Epidermal melanocyte (primary cell): Measurements from ENCODE around the gene PRELID1.
A peak's percentile ranks its signal among the peaks of the same experiment; 100 is the strongest.
"Not testable (repeated sequence)": the region's sequence is repeated elsewhere in the genome, so short reads cannot be mapped to it uniquely, and the experiment has no call there.

ENCODE experiments used
- DNase-seq: peaks from one replicate; pipeline ENCODE4 v3.0.0; 2011; ENCODE audit warnings: low spot score; ENCODE audit not compliant: insufficient read length

Gene PRELID1

DNA sequence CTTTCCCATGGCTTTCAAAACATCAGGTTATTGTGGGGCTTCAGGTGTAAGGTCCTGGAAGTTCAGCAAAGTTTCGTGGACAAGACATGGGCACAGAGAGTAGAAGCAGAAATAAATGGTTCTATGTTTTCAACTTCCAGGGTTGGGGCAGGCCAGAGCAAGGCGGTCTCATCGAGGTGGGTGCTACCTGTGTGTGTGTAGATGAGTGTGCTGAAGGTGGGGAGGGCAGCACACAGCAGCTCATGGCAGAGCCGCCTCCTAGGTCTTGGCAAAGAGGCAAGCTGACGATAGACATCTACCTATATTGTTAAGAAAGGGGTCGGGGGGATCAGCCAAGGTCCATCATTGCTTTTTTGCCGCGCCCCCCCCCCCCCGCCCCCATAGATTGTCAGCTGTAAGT, 3.9 kb upstream of the PRELID1 start:
- DNase-seq: no peak

DNA sequence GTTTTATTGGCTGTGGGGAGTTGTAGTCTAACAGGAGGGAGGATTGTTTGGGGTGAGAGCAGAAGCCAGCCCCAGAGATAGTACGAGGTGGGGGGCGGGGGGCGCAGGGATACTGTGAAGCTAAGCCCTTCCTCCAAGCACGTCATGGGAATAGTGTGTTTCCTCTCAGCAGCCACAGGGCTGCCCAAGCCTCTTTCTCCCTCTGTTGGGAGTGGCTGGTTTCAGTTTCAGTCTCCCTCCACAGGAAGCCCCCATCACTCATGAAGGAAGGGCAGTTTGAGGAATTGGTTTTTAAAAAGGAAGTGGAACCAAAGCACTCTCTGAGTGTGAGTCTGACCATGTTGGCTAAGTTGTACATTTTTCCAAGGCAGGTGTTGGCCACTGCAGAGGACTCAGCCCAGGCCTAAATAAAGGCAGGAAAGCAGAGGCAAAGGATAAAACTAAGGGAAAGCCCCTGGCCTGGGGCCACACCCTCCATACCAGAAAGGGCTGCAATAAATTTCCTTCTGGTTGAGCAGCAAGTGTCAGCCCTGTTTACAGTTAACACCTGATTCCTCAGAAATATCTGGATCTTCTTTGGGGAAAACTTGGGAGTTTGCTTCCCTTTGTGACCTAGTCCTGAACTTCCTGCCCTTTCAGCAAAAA, 3.2 kb upstream of the PRELID1 start:
- no peak for DNase-seq

DNA sequence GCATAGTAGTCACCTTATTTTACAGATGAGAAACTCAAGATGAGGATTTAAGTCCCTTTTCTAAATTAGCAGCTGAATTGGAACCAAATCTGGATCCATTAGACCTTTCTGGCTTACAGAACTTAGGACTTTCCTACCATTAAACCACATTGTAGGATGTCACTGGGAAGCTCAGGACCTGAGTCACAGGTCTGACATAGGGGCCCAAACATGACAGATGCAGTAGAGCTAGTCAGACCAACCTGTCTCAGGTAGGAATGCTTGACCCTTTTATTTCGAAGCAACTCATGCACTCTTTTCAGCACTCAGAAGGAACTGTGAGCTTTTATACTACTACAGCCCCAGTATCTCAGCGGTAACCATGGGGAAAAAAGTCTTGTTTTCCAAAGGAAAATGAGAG, 2.6 kb upstream of the PRELID1 start:
- DNase-seq: no peak

DNA sequence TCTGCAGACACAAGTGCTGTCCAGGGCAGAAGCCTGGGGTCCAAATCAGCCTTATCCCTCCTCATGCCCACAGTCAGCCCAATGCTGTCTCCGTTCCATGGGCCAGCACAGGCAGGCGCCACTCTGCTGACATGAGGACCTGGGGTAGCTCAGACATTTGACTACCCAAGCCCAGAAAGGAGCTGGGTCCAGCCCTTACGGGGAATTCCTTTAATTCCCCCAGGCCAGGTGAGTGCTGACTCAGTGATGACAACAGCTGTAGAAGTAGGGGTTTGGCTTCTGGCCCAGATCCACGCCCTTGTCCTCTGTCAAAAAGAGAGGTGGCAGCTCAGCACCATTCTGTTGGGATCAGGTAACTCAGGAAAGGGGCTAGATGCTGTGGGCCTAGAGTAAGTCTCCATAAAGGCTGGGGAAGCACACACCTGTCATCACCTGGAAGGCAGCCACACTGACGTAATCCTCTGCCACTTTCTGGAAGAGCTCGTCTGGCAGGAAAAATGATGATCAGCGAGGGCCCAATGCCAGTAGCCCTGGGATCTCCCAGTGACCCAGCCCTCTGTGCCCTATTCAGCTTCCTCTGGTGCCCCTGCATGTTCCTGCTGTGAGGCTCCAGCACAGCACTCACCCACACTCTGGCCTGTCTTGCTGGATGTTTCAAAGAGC, 2.0 kb upstream of the PRELID1 start:
- DNase-seq: no peak

DNA sequence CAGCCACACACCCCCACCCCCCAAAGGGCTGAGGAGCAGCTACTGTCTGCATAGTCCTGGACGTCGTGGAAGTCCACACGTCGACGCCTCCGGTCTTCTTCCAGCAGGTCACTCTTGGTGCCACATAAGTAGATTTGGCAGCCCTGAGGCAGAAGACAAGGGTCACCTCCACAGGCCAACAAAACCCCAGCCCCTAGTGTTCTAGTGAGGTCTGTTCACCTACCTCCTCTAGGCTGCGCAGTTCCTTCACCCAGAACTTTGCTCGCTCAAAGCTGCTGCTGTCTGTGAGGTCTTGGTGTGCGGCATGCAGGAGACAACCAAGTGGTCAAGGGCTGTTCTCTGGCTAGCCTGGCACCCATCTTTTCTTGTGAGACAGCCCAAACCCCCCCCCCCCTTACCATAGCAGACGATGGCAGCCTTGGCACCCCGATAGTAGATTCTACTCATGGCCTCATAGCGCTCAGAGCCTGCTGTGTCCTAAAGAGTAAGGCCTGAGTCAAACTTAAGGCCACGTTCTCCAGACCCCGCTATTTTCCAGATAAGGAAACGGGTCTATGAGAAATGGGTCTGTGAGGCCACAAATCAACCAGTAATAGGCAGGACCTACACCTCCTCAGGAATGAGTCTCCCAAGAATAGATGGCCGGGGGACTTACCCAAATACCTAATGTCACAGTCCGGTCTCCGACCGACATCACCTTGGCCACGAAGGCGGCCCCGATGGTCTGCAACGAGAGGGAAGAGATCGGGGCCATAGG, 1.1 kb upstream of the PRELID1 start:
- DNase-seq: no peak

DNA sequence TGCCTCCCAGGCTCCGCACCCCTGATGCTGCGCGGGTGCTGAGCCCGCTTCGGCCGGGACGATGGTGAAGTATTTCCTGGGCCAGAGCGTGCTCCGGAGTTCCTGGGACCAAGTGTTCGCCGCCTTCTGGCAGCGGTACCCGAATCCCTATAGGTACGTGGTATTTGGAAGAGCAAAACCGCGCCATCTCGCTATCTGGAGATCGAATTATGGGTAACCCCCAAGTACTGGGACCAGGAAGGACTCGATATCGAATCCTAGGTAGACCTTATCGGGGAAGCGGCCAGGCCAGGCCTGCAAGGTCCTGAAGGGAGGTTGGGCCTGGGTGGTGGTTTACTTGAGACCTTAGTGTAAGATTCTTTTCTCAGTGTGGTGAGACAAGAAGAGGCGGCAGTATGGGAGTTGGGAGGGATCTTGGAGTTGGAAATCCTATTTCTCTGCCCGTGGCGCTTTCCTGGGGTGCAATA, 359 bp downstream of the PRELID1 start:
- DNase-seq: no peak

DNA sequence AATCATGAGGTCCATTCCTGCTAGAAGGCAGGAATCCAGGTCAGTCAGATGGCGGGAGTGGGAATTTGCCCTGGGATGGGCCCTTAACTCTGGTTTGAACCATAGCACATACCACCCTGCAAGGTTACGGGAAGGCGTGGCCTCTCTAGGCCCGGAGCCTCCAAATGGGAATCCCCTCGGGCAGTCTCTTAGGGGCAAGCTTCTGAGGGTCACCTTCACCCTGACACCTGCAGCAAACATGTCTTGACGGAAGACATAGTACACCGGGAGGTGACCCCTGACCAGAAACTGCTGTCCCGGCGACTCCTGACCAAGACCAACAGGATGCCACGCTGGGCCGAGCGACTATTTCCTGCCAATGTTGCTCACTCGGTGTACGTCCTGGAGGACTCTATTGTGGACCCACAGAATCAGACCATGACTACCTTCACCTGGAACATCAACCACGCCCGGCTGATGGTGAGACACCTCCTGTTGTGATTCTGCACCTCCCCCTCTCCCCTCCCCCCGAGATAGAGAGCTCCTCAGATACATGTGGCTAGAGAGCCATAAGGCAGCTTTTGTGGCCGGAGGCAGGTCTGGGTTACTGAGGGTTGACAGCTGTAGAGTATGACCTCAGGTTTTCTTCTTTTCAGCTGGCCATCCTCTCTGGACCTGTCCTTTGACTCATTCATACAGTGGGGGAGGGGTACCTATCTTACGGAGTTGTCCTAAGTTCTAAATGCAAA, 957 bp downstream of the PRELID1 start:
- DNase-seq: no peak

DNA sequence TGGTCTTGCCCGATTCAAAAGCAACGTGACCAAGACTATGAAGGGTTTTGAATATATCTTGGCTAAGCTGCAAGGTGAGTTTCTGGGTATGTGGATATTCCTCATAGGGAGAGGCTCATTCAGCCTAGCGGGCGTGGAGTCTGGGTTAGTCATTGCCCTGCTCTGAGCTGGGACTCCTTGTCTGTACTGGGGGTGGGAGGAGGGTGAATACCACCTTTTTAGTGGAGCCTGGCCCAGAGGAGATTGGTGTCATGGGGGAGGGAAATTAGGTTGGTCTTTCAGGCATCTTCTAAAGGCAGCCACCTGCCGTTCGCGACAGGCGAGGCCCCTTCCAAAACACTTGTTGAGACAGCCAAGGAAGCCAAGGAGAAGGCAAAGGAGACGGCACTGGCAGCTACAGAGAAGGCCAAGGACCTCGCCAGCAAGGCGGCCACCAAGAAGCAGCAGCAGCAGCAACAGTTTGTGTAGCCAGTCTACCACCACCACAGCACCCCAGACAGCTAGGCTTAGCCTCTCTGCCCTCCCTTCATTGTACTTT, 2.6 kb downstream of the PRELID1 start:
- not testable (repeated sequence) for DNase-seq

DNA sequence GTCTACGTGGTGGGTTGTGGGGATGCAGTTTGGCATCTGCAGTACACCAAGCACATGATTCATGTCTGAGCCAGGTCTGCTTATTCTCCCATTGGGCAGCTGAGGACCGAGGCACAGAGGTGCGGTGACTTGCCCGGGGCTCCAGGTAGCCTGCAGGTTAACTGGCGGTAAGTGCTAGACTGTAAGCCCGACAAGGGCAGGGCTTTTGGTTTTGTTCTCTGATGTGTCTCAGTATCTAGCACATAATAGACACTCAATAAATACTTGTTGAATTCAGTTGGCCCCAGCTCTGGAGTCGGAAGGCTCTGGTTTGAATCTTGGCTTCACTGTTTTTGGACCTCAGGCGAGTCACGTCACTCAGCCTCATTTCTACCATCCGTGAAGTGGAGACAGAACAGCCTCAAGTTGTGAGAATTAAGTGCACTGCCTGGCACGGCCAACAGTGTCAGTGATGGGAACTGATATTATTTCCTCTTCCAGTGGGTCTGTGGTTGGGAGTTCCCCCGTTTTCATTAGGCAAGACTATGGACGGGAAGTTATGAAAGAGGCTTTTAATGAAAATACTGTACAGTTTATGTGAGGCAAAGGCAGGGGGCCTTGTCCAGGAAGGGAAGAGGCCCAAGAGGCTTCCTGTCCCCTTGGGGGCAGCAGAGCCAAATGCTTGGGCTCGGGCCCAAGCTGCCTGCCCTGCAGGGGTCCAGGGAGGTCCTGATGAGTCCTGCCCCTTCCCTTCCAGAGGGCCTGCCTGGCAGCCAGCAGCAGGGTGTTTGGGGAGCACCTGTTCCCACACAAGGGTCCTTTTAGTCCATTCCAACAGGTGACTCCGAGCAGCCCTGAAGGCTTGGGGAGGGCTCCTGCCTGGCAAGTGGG, 3.3 kb downstream of the PRELID1 start:
- no peak for DNase-seq

DNA sequence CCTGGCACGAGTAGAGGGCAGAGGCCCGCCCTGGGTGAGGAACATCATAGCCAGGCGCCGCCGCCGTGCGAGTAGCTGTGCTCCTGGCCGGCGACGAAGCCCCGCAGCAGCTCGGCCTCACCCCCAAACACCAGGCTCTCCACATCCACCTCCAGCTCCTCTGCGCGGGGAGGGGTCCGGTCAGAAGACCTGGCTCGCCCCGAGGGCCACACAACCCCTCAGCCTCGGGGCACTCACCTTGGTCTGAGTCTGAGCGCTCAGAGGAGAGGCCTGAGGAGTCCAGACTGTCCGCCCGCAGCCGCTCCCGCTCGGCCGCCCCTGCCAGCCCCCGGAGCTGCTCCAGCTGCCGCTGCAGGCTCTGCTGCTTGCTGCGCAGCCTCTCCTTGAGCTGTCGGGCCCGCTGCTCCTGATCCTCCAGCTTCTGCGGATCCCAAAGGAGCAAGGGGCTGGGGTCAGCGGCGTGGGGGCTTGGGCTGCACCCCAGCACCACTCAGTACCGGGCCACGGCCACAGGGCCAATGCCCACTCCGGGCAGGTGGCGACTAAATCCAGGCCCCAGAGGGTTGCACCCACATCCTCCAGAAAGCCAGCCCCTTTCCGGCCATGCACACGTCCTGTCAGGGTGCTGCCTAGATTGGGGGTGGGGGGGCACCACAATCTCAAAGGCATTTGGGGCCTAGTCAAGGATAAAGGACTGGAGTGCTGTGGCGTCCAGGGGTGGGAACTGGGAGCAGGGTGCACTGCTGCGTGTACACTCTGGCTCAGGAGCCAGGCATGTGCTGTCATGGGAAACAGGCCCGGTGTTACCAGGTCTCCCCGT, 4.2 kb downstream of the PRELID1 start:
- DNase-seq: no peak

DNA sequence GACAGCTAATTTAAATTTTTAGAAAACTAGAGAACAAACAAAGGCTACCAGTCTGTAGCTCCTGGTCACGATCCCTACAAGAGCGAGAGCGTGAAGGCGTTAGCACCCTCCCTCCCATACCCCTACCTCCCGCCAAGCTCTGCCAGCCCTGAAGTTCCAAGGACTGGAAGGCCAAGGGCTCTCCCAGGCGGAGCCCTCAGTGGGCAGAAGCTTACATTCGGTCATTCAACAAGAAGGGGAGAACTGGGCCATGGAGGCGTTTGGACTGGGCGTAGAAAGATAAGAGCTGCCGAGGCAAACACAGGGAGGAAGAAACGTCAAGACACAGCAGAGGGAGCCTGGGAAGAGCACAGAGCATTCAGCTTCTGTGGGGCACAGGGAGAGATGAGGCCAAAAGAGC, 5.1 kb downstream of the PRELID1 start:
- no peak for DNase-seq

DNA sequence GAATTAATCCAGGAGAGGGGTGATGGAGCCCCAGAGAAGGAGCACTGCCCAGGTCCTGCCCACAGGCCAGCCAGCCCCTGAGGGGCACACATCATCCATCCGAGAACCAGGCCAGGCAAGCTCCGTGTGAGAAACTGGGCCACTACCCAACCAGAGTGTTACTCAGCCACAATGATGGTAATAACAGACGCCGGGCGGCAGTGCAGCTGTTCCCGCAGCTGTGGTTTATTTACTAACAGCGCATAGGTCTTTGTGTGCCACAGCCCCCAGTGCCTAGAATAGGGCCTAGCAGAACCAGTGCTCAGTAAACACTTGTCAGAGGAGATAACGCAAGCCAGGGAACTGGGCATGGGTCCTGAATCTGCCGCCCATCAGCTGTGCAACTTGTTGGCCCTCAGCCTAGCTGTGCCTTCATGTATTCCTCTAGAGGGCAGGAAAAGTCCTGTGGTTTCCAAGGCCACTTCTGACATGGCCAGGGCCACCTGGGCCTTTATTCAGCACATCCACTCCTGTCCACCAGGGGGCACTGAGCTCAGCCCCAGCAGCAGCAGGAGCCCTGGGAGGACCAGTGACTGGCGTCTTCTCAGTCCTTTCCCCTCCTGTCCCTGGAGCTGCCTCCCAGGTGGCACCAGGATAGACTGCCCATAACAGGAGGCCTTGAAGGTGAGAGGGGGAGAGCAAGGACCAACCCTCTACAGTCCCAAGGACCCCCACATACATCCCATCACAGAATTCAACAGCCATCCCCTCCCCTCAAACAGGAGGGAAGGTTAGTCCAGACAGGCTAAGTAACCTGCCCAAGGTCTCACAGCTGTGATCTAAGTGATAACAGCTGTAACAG, 6.0 kb downstream of the PRELID1 start:
- peak; percentile 53 for DNase-seq

DNA sequence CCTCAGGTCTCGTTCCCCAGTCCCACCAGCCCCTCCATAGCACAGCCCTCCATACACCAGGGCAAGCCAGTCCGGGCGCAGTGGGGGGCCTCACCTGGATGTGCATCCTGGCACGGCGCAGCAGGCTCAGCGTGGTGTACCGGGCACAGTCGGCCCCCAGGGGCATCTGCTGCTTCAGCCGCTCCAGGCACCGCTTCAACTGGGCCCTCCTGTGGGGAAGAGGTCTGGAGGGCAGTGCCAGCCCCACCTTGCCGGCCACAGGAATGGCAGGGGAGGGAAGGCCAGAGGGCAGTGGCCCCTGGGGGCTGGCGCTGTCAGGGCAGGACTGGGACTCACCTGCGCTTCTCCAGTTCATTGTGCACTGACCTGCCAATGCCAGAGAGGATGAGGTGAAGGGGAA, 6.7 kb downstream of the PRELID1 start:
- DNase-seq: no peak

DNA sequence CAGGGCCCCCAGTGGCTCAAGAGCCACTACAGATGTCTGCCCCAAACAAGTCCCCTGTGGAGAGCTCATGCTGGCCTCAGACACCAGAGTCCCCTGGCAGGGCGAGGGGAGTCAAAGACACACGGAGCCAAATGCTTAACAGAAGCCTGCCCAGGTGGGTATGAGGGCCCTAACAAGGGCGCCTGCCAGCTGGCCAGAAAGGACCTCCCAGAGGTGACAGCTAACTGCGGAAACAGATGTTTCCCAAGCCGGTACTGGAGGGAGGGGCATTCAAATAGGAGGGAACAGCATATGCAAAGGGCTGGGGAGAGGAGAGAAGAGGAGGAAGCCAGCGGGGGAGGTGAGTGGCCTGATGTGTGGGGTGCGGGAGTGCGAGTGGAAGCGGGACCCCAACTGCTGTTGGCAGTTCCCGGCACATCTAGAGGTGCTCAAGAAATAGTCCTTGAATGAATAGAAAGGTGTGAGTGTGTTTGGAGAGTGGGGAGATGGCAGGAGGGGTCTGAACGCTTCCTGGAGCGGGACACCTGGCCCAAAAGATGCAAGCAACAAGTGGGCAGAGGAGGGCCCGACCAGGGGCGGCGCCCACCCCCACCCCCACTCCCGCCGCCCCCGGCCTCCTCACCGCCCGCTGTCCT, 7.3 kb downstream of the PRELID1 start:
- DNase-seq: no peak

DNA sequence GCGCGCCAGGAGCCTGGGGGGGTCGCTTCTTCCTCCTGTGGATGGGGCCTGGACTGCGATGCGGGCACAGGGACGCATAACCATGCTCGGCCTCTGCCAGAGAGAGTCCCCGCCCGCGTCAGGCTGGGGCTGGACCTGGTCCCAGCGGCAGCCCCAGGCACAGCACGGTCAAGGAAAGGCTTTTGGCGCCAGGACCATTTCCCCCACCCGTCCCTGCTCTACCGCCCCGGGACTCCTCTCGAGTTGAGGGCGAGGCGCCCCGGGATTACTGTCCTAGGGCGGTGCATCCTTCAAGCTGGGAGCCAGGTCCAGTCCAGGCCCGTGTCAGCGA, 7.8 kb downstream of the PRELID1 start:
- no peak for DNase-seq

DNA sequence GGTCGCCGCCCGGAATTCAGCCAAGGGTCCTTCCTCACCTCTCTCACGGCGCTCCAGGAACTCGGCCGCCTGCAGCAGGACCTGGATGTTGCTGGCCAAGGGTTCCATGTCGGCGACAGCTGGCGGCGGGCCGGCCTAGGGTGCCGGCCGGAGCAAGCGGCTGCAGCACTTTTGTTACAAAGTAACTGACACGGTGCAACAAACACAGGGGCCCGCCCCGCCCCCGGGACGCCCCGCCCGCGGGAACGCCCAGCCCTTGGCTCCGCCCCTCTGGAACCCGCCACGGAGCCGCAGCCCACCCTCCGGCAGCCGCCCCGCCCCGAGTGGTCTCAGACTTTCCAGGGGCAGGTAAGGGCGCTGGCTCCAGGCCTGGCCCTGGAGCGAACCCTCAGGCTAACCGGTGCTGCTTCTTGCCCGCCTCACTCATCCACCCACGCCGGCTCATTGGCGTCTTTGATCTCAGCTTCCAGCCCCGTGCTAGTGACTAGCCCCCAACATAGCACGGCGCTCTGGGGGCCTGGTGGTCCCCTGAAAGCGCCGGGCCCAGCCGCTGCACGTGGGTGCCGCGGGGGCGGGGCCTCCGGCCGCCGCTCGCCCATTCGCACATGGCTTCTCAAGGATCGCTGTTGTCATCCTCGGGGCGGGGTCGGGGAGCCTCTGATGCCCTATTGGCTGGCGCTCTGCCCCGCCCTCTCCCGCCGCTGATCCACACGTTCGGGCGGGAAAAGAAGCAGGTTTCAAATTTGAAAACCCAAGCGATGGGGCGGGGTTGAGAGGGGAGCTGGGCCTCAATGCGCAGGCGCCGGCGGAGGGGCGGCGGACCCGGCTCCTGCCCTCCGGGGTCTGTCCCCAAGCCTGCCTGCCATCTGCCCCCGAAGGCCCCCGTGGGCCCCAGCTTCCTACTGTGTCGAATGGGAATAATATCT, 8.4 kb downstream of the PRELID1 start, which contains the start of gene MXD3:
TSS of gene MXD3 (minus strand) at position 176 of the 926 bp plus-strand sequence. CDS start at position 108, 68 bp downstream.
- peak; percentile 97 for DNase-seq

DNA sequence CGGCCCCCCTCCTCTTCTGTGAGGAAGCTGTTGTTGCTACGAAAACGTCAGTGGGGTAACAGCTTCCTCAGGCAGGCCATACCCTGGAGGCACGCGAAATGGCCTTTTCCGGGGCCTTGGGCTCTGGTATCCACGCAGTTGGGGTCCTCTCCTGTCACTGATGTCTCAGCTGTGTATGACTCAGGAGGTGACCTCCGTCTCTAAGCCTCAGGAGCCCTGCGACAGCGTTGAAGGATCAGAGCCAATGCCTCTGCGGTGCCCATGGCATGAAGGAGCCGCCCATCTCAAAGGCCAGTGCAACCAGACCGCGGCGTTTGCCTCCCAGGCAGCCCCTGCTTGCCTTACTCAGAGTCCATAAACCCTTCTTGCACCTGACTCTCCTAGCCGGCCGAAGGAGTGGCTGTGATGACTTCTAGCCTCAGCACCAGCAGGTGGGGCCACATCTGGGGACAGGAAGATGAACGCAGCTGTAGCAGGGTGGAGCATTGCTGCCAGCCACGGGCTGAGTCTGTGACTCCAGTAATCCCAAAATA, 9.1 kb downstream of the PRELID1 start:
- DNase-seq: no peak
